Stomach (tissue), 4 donors: Measurements from ENCODE around the gene GMDS.

Source experiments
- EP300 ChIP-seq: sonication (generic); formaldehyde crosslinking; IDR thresholded peaks from one replicate; pipeline ENCODE4 v1.6.1; 2017; ENCODE audit warnings: antibody characterized with exemption
- POLR2A ChIP-seq, 4 donors: fragments of 450-650 bp; IDR thresholded peaks; one replicate each; pipeline ENCODE4 v1.6.1; 2016; ENCODE audit warnings: antibody characterized with exemption in 4 of 4, control low read depth in 2 of 4, mild to moderate bottlenecking in 1 of 4, moderate library complexity in 1 of 4
- TF ChIP-seq, protein P1 (sequence below), 7 experiments: fragments of 450-650 bp in 4 of 7; fragments of 200-600 bp in 3 of 7; sonication (generic) in 3 of 7; IDR thresholded peaks; one replicate each; pipeline ENCODE4 v1.5.1; 2016 to 2019; ENCODE audit warnings: antibody characterized with exemption in 7 of 7, control low read depth in 2 of 7, mild to moderate bottlenecking in 1 of 7

DNA sequence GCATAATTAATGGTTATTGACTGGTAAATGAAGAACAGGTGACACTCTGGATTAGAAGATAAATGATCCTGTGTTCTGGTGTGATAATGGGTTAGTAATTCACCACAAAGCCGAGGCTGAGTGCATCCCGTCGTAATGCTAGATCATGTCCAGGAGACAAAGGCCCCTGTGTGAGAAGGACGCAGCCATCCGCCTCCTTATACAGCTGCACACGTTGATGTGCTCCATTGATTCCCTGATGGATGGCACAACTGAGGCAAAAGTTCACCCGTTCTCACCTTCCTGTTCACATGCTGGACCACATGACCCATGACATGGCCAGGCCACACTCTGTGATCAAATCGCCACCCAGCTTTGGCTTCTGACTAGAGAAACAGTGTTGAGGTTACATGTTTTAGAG is 499.6 kb downstream of the GMDS start:
- TF ChIP-seq POLR2A (IDR thresholded peaks at IDR 0.05) (no peak), EP300 (no peak)
- TF ChIP-seq, protein P1, sequence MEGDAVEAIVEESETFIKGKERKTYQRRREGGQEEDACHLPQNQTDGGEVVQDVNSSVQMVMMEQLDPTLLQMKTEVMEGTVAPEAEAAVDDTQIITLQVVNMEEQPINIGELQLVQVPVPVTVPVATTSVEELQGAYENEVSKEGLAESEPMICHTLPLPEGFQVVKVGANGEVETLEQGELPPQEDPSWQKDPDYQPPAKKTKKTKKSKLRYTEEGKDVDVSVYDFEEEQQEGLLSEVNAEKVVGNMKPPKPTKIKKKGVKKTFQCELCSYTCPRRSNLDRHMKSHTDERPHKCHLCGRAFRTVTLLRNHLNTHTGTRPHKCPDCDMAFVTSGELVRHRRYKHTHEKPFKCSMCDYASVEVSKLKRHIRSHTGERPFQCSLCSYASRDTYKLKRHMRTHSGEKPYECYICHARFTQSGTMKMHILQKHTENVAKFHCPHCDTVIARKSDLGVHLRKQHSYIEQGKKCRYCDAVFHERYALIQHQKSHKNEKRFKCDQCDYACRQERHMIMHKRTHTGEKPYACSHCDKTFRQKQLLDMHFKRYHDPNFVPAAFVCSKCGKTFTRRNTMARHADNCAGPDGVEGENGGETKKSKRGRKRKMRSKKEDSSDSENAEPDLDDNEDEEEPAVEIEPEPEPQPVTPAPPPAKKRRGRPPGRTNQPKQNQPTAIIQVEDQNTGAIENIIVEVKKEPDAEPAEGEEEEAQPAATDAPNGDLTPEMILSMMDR (IDR thresholded peaks at IDR 0.05), result no peak
